ENCODE data around the gene SPSB2.

- TF ChIP-seq CTCF (IDR thresholded peaks at IDR 0.05 in 8 of 11, conservative IDR thresholded peaks at IDR 0.05 in 3 of 11) (no peak), POLR2A (IDR thresholded peaks at IDR 0.05) (no peak), POLR2AphosphoS5 (IDR thresholded peaks at IDR 0.05) (peak in 2 of 3 donors; percentile 25 to 50)
Observed at GRCh38 chr12:6828781-6829535, 44.1 kb downstream of the SPSB2 start.

Data from spleen (tissue), 7 donors.